Vagina (tissue), 2 donors: ENCODE results near the gene IMP4. TPM values are rescaled to one million over a fixed set of nuclear protein-coding genes. Genes with fewer than 3 reads are reported as not detected.

Experiments used
- DNase-seq, 2 donors: peaks; one replicate each; pipeline ENCODE4 v3.0.0-alpha.2; 2017; ENCODE audit errors: extremely low spot score in 2 of 2
- H3K27ac ChIP-seq: fragments of 200-600 bp; sonication (generic); one replicate; pipeline ENCODE4 v1.5.1; 2019
- H3K27me3 ChIP-seq: fragments of 200-600 bp; sonication (generic); one replicate; pipeline ENCODE4 v1.5.1; 2019
- H3K36me3 ChIP-seq, 2 donors: fragments of 200-600 bp; sonication (generic); one replicate each; pipeline ENCODE4 v1.5.1; 2017 to 2019
- H3K4me1 ChIP-seq: fragments of 200-600 bp; sonication (generic); one replicate; pipeline ENCODE4 v1.5.1; 2019
- H3K4me3 ChIP-seq, 2 donors: fragments of 200-600 bp; sonication (generic); 1 replicate in 1 of 2; 2 replicates in 1 of 2; pipeline ENCODE4 v1.5.1; 2016 to 2019
- H3K9me3 ChIP-seq: fragments of 200-600 bp; sonication (generic); one replicate; pipeline ENCODE4 v1.5.1; 2019
- CTCF ChIP-seq, 3 experiments: fragments of 450-650 bp in 2 of 3; fragments of 200-600 bp in 1 of 3; sonication (generic) in 1 of 3; IDR thresholded peaks; one replicate each; pipeline ENCODE4 v1.5.1; 2017 to 2019; ENCODE audit warnings: antibody characterized with exemption in 3 of 3, mild to moderate bottlenecking in 2 of 3, moderate library complexity in 2 of 3
- POLR2A ChIP-seq, 2 donors: fragments of 450-650 bp; IDR thresholded peaks; one replicate each; pipeline ENCODE4 v1.6.1; 2017; ENCODE audit warnings: antibody characterized with exemption in 2 of 2, mild to moderate bottlenecking in 2 of 2, moderate library complexity in 2 of 2
- POLR2AphosphoS5 ChIP-seq, 2 donors: sonication (generic); formaldehyde crosslinking; IDR thresholded peaks; one replicate each; pipeline ENCODE4 v1.9.0; 2017; ENCODE audit warnings: antibody characterized with exemption in 2 of 2, mild to moderate bottlenecking in 2 of 2, low read depth in 1 of 2; ENCODE audit not compliant: insufficient read depth in 1 of 2
- intact Hi-C: fragments of 100-400 bp; cut with DNase I; formaldehyde crosslinking; loops from one replicate; pipeline ENCODE4 v1.15.1; 2023
- total RNA-seq: library from RNA; depleted of rRNA; stranded (reverse); fragments of >200 nt; gene quantifications from one replicate; pipeline ENCODE4 v1.2.3, GENCODE V29; 2016

Gene IMP4
- total RNA-seq, 1 donor from 2014 or later = 88.4 TPM

- H3K27ac ChIP-seq = peak overlapping the region; percentile 84
- no peaks in the 10 kb centered on the region for H3K36me3 ChIP-seq
- intact Hi-C loops = no loop called here
- peak overlapping the region; percentile 77 to 89 for H3K4me3 ChIP-seq
- TF ChIP-seq CTCF (IDR thresholded peaks at IDR 0.05) (no peak), POLR2A (IDR thresholded peaks at IDR 0.05) (no peak), POLR2AphosphoS5 (IDR thresholded peaks at IDR 0.05; ENCODE audit: insufficient read depth in 1 of 2, low read depth in 1 of 2) (no peak)
- peaks cover 46% of the 10 kb centered on the region for H3K4me1 ChIP-seq
- H3K27me3 ChIP-seq = no peaks in the 10 kb centered on the region
- no peaks in the 10 kb centered on the region for H3K9me3 ChIP-seq
- DNase-seq = no peak
Observed at GRCh38 chr2:130371723-130372054, 29.0 kb downstream of the IMP4 start.

- DNase-seq = no peak
- peak overlapping the region; percentile 84 for H3K27ac ChIP-seq
- intact Hi-C loops = no loop called here
- H3K27me3 ChIP-seq = no peaks in the 10 kb centered on the region
- H3K36me3 ChIP-seq = no peaks in the 10 kb centered on the region
- no peaks in the 10 kb centered on the region for H3K9me3 ChIP-seq
- peak overlapping the region; percentile 77 to 89 for H3K4me3 ChIP-seq
- TF ChIP-seq POLR2AphosphoS5 (IDR thresholded peaks at IDR 0.05; ENCODE audit: insufficient read depth in 1 of 2, low read depth in 1 of 2) = peak in 1 of 2 donors; percentile 80
- TF ChIP-seq POLR2A (IDR thresholded peaks at IDR 0.05) = peak in 1 of 2 donors; percentile 39
- peak; percentile 73 to 89 (median 87) for TF ChIP-seq CTCF (IDR thresholded peaks at IDR 0.05)
- peaks cover 46% of the 10 kb centered on the region for H3K4me1 ChIP-seq
Observed at GRCh38 chr2:130372055-130372832, 29.5 kb downstream of the IMP4 start.

DNA sequence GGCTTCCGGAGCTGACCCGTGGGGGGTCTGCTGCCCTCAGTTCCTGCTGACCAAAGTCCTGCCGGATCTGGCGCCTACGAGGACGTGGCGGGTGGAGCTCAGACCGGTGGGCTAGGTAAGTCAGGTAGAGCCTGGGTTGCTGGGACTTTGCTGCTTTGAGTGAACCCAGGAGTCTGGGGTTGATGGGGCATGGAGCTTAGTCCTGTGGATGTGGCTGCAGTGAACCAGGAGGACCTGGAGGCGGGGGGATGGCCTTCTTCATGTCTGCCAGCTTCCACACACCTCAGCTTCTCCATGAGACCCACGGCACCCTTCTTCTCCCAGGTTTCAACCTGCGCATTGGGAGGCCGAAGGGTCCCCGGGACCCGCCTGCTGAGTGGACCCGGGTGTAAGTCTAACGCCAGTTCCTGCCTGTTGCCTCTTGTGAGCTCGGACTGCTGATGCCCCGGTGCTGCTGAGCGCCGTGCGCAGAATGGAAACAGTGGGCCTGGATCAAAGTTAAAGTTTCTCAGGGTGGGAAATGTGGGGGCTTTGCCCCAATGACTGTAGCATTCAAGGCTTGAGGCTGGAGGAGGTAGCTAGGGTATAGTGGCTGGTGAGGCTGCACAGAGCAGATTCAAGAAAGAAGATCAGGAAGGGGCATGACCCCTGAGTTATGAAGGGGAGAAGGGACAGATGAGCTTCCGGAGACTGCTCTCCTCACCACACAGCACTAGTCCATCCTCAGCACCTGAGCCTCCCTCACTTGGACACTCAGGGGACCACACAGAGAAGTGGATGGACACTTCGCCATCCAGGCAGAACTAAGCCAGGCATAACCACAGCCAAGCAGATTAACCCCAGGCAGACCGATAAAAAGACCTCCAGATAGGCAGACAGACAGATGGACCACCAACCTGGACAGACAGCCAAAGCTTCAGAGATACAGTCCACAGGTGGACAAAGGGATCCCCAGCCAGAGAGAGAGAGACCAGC lies 30.4 kb downstream of the IMP4 start:
- intact Hi-C loops = no loop called here
- Histone ChIP-seq H3K36me3 (no peaks in the 10 kb centered on the region), H3K9me3 (no peaks in the 10 kb centered on the region), H3K4me1 (peaks cover 46% of the 10 kb centered on the region), H3K27ac (peak overlapping the region; percentile 84), H3K4me3 (peak overlapping the region; percentile 77 to 89), H3K27me3 (no peaks in the 10 kb centered on the region)
- no peak for TF ChIP-seq POLR2A (IDR thresholded peaks at IDR 0.05)
- TF ChIP-seq POLR2AphosphoS5 (IDR thresholded peaks at IDR 0.05; ENCODE audit: insufficient read depth in 1 of 2, low read depth in 1 of 2) = peak in 1 of 2 donors; percentile 57
- no peak for DNase-seq

DNA sequence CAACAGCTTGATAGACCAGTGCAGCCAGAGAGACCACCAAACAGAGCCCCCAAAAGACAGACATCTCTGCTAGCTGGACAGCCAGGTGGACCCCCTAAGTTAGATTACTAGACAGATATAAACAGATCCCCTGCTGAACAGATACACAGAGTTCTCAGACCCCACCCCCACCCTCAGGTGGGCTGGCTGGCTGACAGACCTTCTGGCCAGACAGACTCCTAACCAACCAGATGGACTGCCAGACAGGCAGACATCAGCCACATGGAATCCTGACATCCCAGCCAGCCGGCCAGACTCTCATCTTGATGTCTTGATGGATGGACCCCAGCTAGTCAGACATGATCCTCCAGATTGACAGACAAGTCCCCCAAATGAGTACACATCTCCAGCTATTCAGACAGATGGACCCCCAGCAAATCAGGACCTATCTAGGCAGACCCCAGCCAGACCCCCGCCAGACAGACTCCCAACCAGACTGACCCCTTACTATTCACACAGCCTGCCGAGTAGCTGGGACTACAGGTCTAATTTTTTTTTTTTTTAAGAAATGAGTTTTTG lies 31.2 kb downstream of the IMP4 start:
- no peak for DNase-seq
- Histone ChIP-seq H3K9me3 (no peaks in the 10 kb centered on the region), H3K36me3 (no peaks in the 10 kb centered on the region), H3K27me3 (no peaks in the 10 kb centered on the region), H3K4me1 (peaks cover 46% of the 10 kb centered on the region), H3K27ac (no peak overlapping the region), H3K4me3 (peak overlapping the region in 1 of 2 donors; percentile 77)
- intact Hi-C loops = no loop called here
- TF ChIP-seq CTCF (IDR thresholded peaks at IDR 0.05) = no peak

DNA sequence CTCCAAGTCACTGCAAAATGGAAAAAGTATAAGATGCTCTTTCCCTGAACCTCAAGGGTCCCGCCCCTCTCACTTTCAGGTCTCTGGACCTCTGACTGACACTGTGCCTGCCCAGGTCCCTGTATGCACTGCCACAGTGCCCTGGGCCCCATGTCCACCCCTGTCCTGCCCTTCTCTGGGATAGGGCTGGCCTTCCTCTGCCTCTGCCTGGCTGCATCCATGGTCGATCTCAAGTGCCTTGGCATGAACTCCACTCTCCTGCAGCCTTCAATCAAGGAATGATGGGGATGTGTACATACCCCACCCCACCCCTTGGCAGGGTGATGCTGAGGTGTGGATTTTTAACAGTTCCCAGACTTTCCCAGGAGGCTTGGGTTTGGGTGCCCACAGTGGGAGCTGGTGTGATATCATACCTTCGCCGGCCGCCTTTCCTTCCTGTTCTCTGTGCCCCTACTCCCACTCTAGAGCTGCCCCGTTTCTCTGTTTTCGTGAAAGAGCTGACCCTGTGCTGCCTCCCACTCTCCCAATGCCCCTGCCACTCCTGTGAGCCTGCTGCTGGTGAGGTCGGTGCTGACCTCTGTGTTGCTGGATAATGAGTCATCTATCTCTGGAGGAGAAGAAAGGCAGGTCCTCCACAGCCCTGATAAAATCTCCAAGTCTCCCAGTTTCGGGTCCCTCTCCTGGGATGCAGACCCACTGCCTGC lies 32.0 kb downstream of the IMP4 start:
- no peaks in the 10 kb centered on the region for H3K27me3 ChIP-seq
- no peaks in the 10 kb centered on the region for H3K9me3 ChIP-seq
- no peaks in the 10 kb centered on the region for H3K36me3 ChIP-seq
- peaks cover 46% of the 10 kb centered on the region for H3K4me1 ChIP-seq
- H3K4me3 ChIP-seq = no peak overlapping the region
- no peak for TF ChIP-seq POLR2A (IDR thresholded peaks at IDR 0.05)
- intact Hi-C loops = no loop called here
- DNase-seq = no peak
- H3K27ac ChIP-seq = no peak overlapping the region
